Measurements from ENCODE around the gene CPM.
A peak's percentile ranks its signal among the peaks of the same experiment; 100 is the strongest.

DNA sequence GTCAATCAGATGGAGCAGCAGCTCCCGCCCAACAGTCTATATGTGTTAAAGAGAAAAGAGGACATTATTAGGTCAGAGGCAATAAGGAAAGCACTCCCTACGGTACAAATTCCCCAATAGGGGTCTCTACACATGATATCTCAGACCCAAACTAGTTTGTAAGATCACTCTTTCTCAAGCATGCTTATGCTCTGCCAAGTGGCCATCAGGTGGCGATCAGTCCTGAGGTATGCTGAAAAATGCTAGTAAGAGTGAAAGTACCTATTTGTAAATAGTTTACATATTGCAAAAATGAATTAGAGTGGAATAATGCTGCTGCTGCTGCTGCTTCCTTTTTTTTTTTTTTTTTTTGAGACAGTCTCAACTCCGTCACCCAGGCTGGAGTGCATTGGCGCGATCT lies 61.0 kb downstream of the CPM start:
- TF ChIP-seq EZH2 (IDR thresholded peaks at IDR 0.05; ENCODE audit: low read length, unreplicated experiment) (no peak), EZH2phosphoT487 (IDR thresholded peaks at IDR 0.05; ENCODE audit: borderline replicate concordance, low read length) (no peak)
- TF ChIP-seq, protein P1, sequence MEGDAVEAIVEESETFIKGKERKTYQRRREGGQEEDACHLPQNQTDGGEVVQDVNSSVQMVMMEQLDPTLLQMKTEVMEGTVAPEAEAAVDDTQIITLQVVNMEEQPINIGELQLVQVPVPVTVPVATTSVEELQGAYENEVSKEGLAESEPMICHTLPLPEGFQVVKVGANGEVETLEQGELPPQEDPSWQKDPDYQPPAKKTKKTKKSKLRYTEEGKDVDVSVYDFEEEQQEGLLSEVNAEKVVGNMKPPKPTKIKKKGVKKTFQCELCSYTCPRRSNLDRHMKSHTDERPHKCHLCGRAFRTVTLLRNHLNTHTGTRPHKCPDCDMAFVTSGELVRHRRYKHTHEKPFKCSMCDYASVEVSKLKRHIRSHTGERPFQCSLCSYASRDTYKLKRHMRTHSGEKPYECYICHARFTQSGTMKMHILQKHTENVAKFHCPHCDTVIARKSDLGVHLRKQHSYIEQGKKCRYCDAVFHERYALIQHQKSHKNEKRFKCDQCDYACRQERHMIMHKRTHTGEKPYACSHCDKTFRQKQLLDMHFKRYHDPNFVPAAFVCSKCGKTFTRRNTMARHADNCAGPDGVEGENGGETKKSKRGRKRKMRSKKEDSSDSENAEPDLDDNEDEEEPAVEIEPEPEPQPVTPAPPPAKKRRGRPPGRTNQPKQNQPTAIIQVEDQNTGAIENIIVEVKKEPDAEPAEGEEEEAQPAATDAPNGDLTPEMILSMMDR (conservative IDR thresholded peaks at IDR 0.05; ENCODE audit: low read depth, low read length) = peak; percentile 76
